Measurements from ENCODE around the gene LTBP2. TPM values are rescaled to one million over a fixed set of nuclear protein-coding genes. Genes with fewer than 3 reads are reported as not detected.

Gene LTBP2
- total RNA-seq, 1 experiment from 2014 or later: 1.5 TPM

DNA sequence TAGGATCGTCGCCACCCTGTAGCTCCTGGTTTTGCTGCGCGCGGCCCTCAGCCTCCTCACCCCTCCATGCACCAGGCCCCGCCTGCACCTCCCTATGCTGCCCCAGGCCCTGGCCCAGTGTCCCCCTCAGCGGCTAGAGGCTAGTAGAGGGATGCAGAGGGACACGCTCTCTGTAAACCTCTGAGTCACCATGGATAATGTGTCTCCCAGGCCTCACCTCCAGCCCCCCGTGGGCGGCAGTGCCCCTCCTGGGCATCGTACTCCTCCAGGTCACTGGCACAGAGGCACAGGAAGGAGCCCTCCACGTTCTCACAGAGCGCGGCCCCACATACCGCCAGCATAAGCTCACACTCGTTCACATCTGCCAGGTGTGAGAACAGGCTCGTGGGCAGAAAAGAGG, 106.2 kb downstream of the LTBP2 start:
- peaks cover 0 to 21% of the 10 kb centered on the region in 2 experiments; a peak in 2 of 4 replicates for H3K4me1 ChIP-seq (ENCODE audit: control insufficient read depth in 1 of 2, insufficient read depth in 2 of 2, low read length in 2 of 2)
- H3K36me3 ChIP-seq (ENCODE audit: control insufficient read depth in 1 of 2, insufficient read depth in 2 of 2, low read length in 2 of 2): no peaks in the 10 kb centered on the region
- no TSS peak for BruUV-seq (replicated peaks)
- H3K9me2 ChIP-seq (ENCODE audit: insufficient read depth): no peaks in the 10 kb centered on the region
- H3K9me3 ChIP-seq (ENCODE audit: control insufficient read depth in 1 of 2, insufficient read depth in 1 of 2, low read depth in 1 of 2, low read length in 2 of 2): no peaks in the 10 kb centered on the region
- DNase-seq (ENCODE audit: low read depth, low spot score): no peak
- ATAC-seq: no peak
- ChIA-PET CTCF (interaction anchor here (0.7 to 2.1 kb wide), 2 partner anchors 10 to 13 kb away, joined by 3 to 10 read pairs; partner anchors contain the start of genes ISCA2 and NPC2), RAD21 (ENCODE audit: low non-redundant PET in 1 of 2, low total read pairs in 2 of 2, uncharacterized antibody in 2 of 2, unreplicated experiment in 2 of 2) (no interaction called here), POLR2A (no interaction called here)
- intact Hi-C loops (cut with micrococcal nuclease): no loop called here
- H3K4me3 ChIP-seq (replicated peaks in 1 of 2; ENCODE audit: low read depth in 1 of 2, low read length in 2 of 2): no peak overlapping the region
- no peaks in the 10 kb centered on the region for H3K27me3 ChIP-seq (ENCODE audit: insufficient read depth, low read length)
- H4K20me1 ChIP-seq (ENCODE audit: insufficient read depth): no peaks in the 10 kb centered on the region
- H2AFZ ChIP-seq (ENCODE audit: low read depth, low read length, poor library complexity, severe bottlenecking): no peak overlapping the region
- H3K79me2 ChIP-seq (ENCODE audit: insufficient read depth, low read length): no peaks in the 10 kb centered on the region
- no peak overlapping the region for H3K4me2 ChIP-seq (ENCODE audit: low read length)
- no peak overlapping the region for H3K9ac ChIP-seq (ENCODE audit: low read length)
- TF ChIP-seq ELF1 (IDR thresholded peaks at IDR 0.05; ENCODE audit: borderline replicate concordance, low read depth) (no peak), TCF7L2 (IDR thresholded peaks at IDR 0.05; ENCODE audit: borderline replicate concordance, extremely low read depth, insufficient read depth, insufficient read length) (no peak), POLR2AphosphoS5 (IDR thresholded peaks at IDR 0.05; ENCODE audit: low read depth, low read length) (no peak), SP1 (IDR thresholded peaks at IDR 0.05; ENCODE audit: low read depth) (no peak), POLR2A (IDR thresholded peaks at IDR 0.05; ENCODE audit: borderline replicate concordance, extremely low read depth, insufficient read depth, insufficient read length) (no peak)
- H3K27ac ChIP-seq (ENCODE audit: low read depth, low read length): no peak overlapping the region

DNA sequence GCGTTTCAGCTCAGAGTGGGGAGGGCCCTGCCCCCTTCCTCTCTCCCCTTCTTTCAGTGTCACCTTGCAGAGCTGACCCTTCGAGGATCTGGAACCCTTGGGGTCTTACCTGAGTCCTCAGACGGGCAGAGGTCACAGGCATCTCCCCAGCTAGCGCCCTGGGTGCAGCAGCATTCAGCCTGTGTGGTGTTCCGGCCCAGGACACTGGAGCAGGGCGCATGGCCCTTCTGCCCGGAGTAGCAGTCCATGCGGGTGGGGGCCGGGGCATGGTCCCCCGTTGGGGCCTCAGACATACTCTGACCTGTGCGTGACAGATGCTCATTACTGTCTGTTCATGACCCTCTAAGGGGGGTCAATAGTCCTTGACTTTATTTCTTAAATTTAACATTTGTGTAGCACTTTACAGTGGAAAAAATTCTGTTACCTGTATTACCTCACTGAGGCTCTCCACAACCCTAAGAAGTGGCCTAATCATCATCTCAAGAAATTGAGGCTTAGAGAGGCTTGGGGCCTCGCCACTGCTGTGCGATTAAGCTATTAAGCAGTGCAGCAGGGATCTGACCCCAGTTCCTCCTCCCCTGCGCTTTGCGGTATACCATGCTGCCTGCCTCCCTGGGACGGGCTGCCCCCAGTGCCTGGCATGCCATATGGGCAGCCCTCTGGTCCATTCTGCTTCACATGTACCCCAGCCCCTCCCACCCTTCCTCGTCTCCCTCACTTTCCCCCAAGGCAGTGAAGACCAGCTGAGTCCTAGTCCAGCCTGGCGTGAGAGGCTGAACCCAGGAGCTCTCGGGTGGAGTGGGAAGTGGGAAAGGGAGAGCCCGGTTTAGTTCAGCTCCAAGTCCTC, 106.9 kb downstream of the LTBP2 start:
- Histone ChIP-seq H3K36me3 (ENCODE audit: control insufficient read depth in 1 of 2, insufficient read depth in 2 of 2, low read length in 2 of 2) (no peaks in the 10 kb centered on the region), H3K27ac (ENCODE audit: low read depth, low read length) (no peak overlapping the region), H3K9ac (ENCODE audit: low read length) (no peak overlapping the region), H3K4me2 (ENCODE audit: low read length) (no peak overlapping the region), H2AFZ (ENCODE audit: low read depth, low read length, poor library complexity, severe bottlenecking) (no peak overlapping the region), H4K20me1 (ENCODE audit: insufficient read depth) (no peaks in the 10 kb centered on the region), H3K79me2 (ENCODE audit: insufficient read depth, low read length) (no peaks in the 10 kb centered on the region), H3K4me3 (replicated peaks in 1 of 2; ENCODE audit: low read depth in 1 of 2, low read length in 2 of 2) (no peak overlapping the region), H3K4me1 (ENCODE audit: control insufficient read depth in 1 of 2, insufficient read depth in 2 of 2, low read length in 2 of 2) (peaks cover 0 to 17% of the 10 kb centered on the region in 2 experiments; a peak in 2 of 4 replicates), H3K27me3 (ENCODE audit: insufficient read depth, low read length) (no peaks in the 10 kb centered on the region), H3K9me3 (ENCODE audit: control insufficient read depth in 1 of 2, insufficient read depth in 1 of 2, low read depth in 1 of 2, low read length in 2 of 2) (no peaks in the 10 kb centered on the region), H3K9me2 (ENCODE audit: insufficient read depth) (no peaks in the 10 kb centered on the region)
- RAD21 ChIA-PET (ENCODE audit: low non-redundant PET in 1 of 2, low total read pairs in 2 of 2, uncharacterized antibody in 2 of 2, unreplicated experiment in 2 of 2): no interaction called here
- no peak for TF ChIP-seq EGR1 (IDR thresholded peaks at IDR 0.05; ENCODE audit: low read depth)
- TF ChIP-seq, protein P1, sequence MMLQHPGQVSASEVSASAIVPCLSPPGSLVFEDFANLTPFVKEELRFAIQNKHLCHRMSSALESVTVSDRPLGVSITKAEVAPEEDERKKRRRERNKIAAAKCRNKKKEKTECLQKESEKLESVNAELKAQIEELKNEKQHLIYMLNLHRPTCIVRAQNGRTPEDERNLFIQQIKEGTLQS (IDR thresholded peaks at IDR 0.05): no peak
- TF ChIP-seq, protein P2, sequence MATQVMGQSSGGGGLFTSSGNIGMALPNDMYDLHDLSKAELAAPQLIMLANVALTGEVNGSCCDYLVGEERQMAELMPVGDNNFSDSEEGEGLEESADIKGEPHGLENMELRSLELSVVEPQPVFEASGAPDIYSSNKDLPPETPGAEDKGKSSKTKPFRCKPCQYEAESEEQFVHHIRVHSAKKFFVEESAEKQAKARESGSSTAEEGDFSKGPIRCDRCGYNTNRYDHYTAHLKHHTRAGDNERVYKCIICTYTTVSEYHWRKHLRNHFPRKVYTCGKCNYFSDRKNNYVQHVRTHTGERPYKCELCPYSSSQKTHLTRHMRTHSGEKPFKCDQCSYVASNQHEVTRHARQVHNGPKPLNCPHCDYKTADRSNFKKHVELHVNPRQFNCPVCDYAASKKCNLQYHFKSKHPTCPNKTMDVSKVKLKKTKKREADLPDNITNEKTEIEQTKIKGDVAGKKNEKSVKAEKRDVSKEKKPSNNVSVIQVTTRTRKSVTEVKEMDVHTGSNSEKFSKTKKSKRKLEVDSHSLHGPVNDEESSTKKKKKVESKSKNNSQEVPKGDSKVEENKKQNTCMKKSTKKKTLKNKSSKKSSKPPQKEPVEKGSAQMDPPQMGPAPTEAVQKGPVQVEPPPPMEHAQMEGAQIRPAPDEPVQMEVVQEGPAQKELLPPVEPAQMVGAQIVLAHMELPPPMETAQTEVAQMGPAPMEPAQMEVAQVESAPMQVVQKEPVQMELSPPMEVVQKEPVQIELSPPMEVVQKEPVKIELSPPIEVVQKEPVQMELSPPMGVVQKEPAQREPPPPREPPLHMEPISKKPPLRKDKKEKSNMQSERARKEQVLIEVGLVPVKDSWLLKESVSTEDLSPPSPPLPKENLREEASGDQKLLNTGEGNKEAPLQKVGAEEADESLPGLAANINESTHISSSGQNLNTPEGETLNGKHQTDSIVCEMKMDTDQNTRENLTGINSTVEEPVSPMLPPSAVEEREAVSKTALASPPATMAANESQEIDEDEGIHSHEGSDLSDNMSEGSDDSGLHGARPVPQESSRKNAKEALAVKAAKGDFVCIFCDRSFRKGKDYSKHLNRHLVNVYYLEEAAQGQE (IDR thresholded peaks at IDR 0.05; ENCODE audit: low read depth): no peak
- TF ChIP-seq ZNF274 (IDR thresholded peaks at IDR 0.05; ENCODE audit: low read depth, low read length): no peak
- TF ChIP-seq POLR2A (IDR thresholded peaks at IDR 0.05; ENCODE audit: borderline replicate concordance, extremely low read depth, insufficient read depth, insufficient read length): no peak
- no peak for TF ChIP-seq ZFX (IDR thresholded peaks at IDR 0.05)
- TF ChIP-seq RAD21 (IDR thresholded peaks at IDR 0.05; ENCODE audit: low read depth): no peak
- TF ChIP-seq, protein P3, sequence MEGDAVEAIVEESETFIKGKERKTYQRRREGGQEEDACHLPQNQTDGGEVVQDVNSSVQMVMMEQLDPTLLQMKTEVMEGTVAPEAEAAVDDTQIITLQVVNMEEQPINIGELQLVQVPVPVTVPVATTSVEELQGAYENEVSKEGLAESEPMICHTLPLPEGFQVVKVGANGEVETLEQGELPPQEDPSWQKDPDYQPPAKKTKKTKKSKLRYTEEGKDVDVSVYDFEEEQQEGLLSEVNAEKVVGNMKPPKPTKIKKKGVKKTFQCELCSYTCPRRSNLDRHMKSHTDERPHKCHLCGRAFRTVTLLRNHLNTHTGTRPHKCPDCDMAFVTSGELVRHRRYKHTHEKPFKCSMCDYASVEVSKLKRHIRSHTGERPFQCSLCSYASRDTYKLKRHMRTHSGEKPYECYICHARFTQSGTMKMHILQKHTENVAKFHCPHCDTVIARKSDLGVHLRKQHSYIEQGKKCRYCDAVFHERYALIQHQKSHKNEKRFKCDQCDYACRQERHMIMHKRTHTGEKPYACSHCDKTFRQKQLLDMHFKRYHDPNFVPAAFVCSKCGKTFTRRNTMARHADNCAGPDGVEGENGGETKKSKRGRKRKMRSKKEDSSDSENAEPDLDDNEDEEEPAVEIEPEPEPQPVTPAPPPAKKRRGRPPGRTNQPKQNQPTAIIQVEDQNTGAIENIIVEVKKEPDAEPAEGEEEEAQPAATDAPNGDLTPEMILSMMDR (IDR thresholded peaks at IDR 0.05 in 2 of 3, conservative IDR thresholded peaks at IDR 0.05 in 1 of 3; ENCODE audit: borderline replicate concordance in 1 of 3, insufficient read depth in 1 of 3, low read depth in 2 of 3, low read length in 2 of 3): no peak
- no peak for TF ChIP-seq SP1 (IDR thresholded peaks at IDR 0.05; ENCODE audit: low read depth)
- ATAC-seq (no peak), DNase-seq (ENCODE audit: low read depth, low spot score) (no peak)
- CTCF ChIA-PET: interaction anchor here (0.7 to 2.1 kb wide), 2 partner anchors 10 to 12 kb away, joined by 3 to 10 read pairs; partner anchors contain the start of genes ISCA2 and NPC2
- POLR2A ChIA-PET: no interaction called here
- BruUV-seq (replicated peaks): no TSS peak
- intact Hi-C loops (cut with micrococcal nuclease): no loop called here
